GM21619 (cell line): Measurements from ENCODE around the gene SLC40A1.

Experiments used
- ATAC-seq: cut with Tn5 transposase; IDR thresholded peaks from one replicate; pipeline ENCODE4 v1.9.1; 2021; ENCODE audit not compliant: unreplicated experiment

The SLC40A1 gene

DNA sequence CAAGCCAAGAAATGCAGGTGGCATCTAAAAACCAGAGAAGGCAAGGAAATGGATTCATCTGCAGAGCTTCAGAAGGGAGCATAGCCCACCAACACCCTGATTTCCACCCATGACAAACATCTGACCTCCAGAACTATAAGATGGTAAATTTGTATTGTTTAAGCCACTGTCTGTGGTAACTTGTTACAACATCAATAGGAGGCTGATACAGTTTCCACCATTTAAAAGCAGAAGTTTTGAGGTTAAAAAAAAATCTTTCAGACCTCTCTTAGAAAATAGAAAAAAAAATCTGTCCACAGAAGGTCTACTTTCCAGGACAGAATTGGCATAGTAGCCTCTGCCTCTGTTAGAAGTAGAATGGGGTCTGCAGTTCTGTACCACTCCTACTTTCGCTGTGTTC is 37.2 kb downstream of the SLC40A1 start:
- no peak for ATAC-seq

GRCh38 chr2:189542145-189542882 is 38.3 kb downstream of the SLC40A1 start:
- ATAC-seq: no peak

GRCh38 chr2:189541591-189541990 is 39.0 kb downstream of the SLC40A1 start:
- no peak for ATAC-seq

- ATAC-seq: no peak
These were observed 40.0 kb downstream of the SLC40A1 start for GRCh38 chr2:189540551-189540950.

GRCh38 chr2:189538402-189538801 is 42.2 kb downstream of the SLC40A1 start:
- no peak for ATAC-seq

DNA sequence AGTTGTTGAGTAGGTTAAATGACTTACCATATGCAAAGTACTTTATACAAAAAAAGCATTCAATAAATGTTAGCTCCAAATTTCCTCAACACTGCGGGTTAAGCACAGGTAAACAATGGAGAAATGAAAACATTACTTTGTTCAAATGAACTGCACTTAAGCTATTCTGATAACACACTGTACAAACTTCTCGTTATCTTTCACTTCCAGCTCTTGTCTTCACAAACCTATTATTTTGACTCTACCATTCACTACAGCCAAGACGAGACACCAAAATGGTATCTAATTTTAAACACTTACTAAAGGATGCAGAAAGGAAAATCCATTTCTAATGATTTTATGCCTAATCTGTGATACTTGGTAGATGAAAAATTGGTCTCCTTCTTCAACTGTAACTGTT is 43.8 kb downstream of the SLC40A1 start:
- no peak for ATAC-seq

GRCh38 chr2:189534854-189535832 is 45.4 kb downstream of the SLC40A1 start:
- no peak for ATAC-seq

DNA sequence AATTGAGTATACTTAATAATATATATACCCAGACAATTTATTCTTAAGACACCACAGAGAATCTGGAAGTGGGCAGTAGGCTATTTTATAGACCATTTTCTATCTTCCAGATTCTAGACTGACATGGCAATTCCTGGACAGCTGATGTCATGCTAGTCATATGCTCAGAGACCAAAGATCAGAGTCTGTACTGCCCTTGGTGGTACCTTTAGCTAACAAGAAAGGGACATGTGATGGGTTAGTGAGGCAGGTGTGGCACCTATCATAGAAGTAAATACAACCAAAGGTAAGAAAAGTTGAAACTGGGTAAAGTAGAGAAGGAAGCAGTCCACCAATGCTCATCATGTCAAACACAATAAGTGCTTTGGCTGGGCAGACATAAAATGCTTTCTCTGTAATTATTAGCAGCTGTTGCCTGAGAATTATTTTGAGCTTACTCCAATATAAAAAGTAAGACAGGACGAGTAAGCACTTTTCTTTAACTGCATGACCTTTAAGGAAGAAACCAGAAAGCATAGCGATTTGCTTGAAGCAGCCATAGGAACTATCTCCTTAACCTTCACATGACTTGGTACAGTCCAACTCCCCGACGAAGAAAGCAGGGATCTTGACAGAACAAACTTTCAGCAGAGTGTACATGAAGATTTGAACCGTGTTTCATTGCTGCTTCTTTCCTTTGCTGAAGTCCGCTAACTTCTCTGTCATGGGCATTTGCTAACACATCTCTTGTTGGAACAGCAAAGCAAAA is 47.1 kb downstream of the SLC40A1 start:
- no peak for ATAC-seq

DNA sequence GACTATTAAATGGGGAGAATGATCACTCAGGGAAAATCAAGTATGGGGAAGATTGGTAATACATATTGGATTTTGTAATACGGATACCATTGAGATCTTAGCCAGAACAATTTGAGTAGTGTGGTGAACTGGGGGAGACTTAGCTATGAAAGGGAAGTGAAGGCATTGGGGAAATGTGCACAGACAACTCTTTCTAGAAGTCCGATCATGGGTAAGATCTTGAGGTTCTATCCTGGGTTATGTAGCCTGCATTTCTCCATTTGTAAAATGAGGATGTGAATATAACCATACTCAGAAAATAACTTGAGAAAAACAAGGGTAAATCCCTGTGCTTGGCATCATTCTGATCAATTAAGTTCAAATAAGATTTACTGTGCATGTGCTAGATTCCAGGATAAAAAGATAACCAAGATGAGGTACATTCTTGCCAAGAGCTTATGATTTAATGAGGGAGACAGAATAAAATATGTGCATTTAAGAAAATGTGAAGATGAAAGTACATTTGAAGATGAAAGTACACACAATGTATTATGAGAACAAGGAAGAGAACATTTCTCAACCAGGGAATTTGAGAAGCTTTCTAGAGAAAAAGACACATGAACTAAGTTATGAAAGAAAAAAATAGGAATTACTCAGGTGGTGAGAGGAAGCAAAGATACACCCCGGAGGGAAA is 49.5 kb downstream of the SLC40A1 start:
- no peak for ATAC-seq

GRCh38 chr2:189528617-189529016 is 52.0 kb downstream of the SLC40A1 start:
- ATAC-seq: no peak

GRCh38 chr2:189527812-189528592 is 52.6 kb downstream of the SLC40A1 start:
- no peak for ATAC-seq

DNA sequence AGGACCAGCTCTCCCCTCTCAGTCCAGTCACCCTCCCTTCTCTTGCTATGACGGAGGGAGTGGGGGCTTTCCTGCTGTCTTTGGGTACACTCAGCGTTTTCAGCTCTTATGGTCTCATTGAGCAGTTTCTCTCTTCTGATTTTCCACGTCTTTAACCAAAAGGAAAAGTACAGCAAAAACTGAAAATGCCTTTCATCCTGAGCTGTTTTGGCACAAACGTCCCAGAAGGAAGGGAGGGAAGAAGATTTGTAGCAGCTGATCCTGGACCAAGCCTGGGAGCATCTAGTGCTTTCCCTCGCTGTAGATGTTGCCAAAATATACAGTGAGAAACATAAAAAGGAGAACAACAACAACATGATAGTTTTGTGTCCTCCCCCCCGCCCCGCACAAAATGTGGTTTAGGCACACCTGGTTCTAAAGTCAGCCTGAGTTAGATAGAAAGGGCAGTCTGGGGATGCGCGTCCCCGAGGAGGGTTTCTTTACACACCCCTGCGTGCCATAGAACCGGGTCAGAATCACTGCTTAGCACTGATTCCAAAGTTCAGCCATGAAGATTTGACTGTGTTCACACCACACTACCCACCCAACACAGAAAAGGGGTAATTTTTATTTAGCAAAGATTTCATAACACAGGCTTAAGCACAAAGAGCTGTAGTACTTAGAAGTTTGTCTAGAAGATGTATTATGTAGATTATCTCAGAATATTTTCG is 53.4 kb downstream of the SLC40A1 start:
- ATAC-seq: no peak

DNA sequence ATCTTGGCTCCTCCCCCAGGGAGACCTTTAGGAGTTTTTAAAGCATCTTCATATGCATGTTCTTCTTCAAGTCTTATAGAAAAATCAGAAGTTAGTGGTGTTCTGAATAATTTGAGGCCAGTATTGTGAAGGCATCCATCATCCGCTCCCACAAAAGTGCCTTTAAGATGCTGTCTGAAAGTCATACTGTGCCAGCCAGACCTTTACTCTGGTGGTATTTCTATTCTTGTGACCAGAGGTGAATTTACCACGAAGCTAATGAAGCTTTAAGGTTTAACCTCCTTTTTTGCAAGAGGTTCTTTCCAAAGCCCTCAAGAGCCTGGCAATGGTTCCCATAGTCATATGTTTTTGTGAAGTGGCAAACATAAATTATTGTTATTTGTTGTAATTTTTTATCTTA is 54.3 kb downstream of the SLC40A1 start:
- no peak for ATAC-seq

GRCh38 chr2:189524746-189525145 is 55.8 kb downstream of the SLC40A1 start:
- no peak for ATAC-seq

- no peak for ATAC-seq
These were observed 58.0 kb downstream of the SLC40A1 start for GRCh38 chr2:189522435-189523151.

DNA sequence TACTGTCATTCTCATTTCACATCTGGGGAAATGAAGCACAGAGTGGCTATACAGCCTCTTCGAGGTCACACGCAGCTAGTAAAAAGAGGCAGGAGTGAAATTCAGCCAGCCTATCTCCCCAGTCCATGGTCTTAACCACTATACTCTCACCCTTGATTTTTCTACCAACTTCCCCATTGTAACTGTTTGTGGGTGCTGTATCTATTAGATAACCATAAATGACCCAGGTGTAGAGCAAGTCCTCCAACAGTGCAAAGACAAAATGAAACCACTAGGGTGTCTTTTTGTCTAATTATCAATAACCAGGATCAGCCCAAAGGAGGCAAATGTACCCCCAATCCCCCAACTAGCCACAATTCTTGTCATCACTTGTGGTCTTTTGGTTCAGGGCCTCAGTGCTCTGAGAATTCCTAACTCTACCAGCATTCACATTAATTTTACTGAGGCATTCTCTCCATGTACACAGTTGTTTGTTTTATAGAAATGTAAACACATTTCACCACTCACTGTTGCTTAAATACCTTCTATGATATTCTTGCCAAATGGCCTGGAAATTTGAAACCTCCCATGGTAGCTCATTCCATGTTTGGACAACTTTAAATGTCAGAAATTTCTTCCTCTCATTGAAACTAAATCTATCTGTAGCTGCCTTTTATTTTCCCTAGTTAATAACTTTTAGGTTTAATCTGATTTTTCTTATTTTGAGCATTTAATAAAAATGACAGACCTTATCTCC is 58.7 kb downstream of the SLC40A1 start:
- no peak for ATAC-seq

- no peak for ATAC-seq
These were observed 60.8 kb downstream of the SLC40A1 start for GRCh38 chr2:189519631-189520387.
